ENCODE data around the gene AIG1. TPM values are rescaled to one million over a fixed set of nuclear protein-coding genes. Genes with fewer than 3 reads are reported as not detected.

The AIG1 gene
- total RNA-seq, 1 experiment from 2014 or later: 51.1 TPM

DNA sequence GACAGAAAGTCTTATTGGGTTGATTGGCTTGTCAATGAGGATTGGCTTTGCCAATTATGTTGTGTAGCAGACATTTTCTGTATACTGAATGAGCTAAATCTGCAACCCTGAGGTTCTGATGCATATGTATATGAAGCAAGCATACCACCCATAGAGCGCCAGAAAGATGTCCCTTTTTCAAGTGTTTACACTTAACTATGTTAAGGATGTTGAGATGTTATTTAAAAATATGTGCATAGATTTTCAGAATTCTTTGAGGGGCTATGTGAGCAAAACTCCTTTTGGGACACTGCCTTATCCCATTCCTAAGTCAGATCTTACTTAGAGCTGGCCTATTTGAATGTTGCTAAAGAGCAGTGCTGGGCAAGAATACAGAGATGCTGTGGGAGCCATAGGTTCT lies 1.9 kb downstream of the AIG1 start:
- Histone ChIP-seq H3K9ac (ENCODE audit: low read length) (no peak overlapping the region), H3K36me3 (ENCODE audit: control insufficient read depth in 1 of 2, insufficient read depth in 2 of 2, low read length in 2 of 2) (no peaks in the 10 kb centered on the region), H3K27ac (ENCODE audit: low read depth, low read length) (no peak overlapping the region), H3K79me2 (ENCODE audit: insufficient read depth, low read length) (0 out of 2 replicates have a peak, but pooled peaks cover 8% of the 10 kb centered on the region), H4K20me1 (ENCODE audit: insufficient read depth) (no peaks in the 10 kb centered on the region), H3K9me3 (ENCODE audit: control insufficient read depth in 1 of 2, insufficient read depth in 1 of 2, low read depth in 1 of 2, low read length in 2 of 2) (no peaks in the 10 kb centered on the region), H3K4me2 (ENCODE audit: low read length) (no peak overlapping the region), H2AFZ (ENCODE audit: low read depth, low read length, poor library complexity, severe bottlenecking) (no peak overlapping the region), H3K27me3 (ENCODE audit: insufficient read depth, low read length) (no peaks in the 10 kb centered on the region), H3K4me1 (ENCODE audit: control insufficient read depth in 1 of 2, insufficient read depth in 2 of 2, low read length in 2 of 2) (peaks cover 8 to 38% of the 10 kb centered on the region in 2 experiments; a peak in 3 of 4 replicates), H3K4me3 (replicated peaks in 1 of 2; ENCODE audit: low read depth in 1 of 2, low read length in 2 of 2) (no peak overlapping the region), H3K9me2 (ENCODE audit: insufficient read depth) (no peaks in the 10 kb centered on the region)
- no TSS peak for BruUV-seq (replicated peaks)
- DNase-seq (ENCODE audit: low read depth, low spot score) (no peak), ATAC-seq (no peak)
- no peak for TF ChIP-seq YY1 (IDR thresholded peaks at IDR 0.05; ENCODE audit: extremely low read depth, insufficient replicate concordance, low read depth, low read length)
- no peak for TF ChIP-seq RAD21 (IDR thresholded peaks at IDR 0.05; ENCODE audit: low read depth)
- no peak for TF ChIP-seq ZNF274 (IDR thresholded peaks at IDR 0.05; ENCODE audit: low read depth, low read length)
- no peak for TF ChIP-seq POLR2AphosphoS5 (IDR thresholded peaks at IDR 0.05; ENCODE audit: low read depth, low read length)
- TF ChIP-seq ELF1 (IDR thresholded peaks at IDR 0.05; ENCODE audit: borderline replicate concordance, low read depth): no peak
- no peak for TF ChIP-seq CEBPB (IDR thresholded peaks at IDR 0.05; ENCODE audit: low read depth)
- no peak for TF ChIP-seq ATF3 (IDR thresholded peaks at IDR 0.05)
- no peak for TF ChIP-seq REST (IDR thresholded peaks at IDR 0.05; ENCODE audit: low read depth)
- no peak for TF ChIP-seq CBX3 (IDR thresholded peaks at IDR 0.05; ENCODE audit: low read depth)
- no peak for TF ChIP-seq SIN3A (IDR thresholded peaks at IDR 0.05; ENCODE audit: low read depth)
- TF ChIP-seq POLR2A (IDR thresholded peaks at IDR 0.05; ENCODE audit: borderline replicate concordance, extremely low read depth, insufficient read depth, insufficient read length): no peak
- TF ChIP-seq TCF7L2 (IDR thresholded peaks at IDR 0.05; ENCODE audit: borderline replicate concordance, extremely low read depth, insufficient read depth, insufficient read length): no peak
- TF ChIP-seq JUND (IDR thresholded peaks at IDR 0.05): no peak
- ChIA-PET CTCF (no interaction called here), RAD21 (ENCODE audit: low non-redundant PET in 1 of 2, low total read pairs in 2 of 2, uncharacterized antibody in 2 of 2, unreplicated experiment in 2 of 2) (no interaction called here), POLR2A (no interaction called here)
- intact Hi-C loops (cut with micrococcal nuclease): no loop called here
